ENCODE results near the gene NMBR. TPM values are rescaled to one million over a fixed set of nuclear protein-coding genes. Genes with fewer than 3 reads are reported as not detected.
"Not testable (repeated sequence)": the region's sequence is repeated elsewhere in the genome, so short reads cannot be mapped to it uniquely, and the experiment has no call there.

NMBR gene
- total RNA-seq, 2 donors from 2014 or later: not detected

DNA sequence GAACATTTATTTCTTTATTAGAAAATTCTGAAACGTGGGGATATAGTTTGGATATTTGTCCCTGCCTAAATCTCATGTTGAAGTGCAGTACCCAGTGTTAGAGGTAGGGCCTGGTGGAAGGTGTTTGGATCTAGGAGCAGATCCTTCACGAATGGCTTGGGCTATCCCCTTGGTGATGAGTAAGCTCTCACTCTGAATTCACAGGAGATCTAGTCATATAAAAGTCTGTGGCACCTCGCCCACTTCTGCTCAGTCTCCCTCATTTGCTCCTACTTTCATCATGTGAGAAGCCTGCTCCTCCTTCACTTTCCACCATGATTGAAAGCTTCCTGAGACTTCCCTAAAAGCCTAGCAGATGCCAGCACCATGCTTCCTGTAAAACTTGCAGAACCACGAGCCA, 111.0 kb downstream of the NMBR start:
- no peak for DNase-seq (ENCODE audit: low spot score in 2 of 2)
- Mint-ChIP-seq H3K9me3 (no peaks in the 10 kb centered on the region), H3K36me3 (no peaks in the 10 kb centered on the region), H3K27ac (no peak overlapping the region)
- no peak for ATAC-seq

DNA sequence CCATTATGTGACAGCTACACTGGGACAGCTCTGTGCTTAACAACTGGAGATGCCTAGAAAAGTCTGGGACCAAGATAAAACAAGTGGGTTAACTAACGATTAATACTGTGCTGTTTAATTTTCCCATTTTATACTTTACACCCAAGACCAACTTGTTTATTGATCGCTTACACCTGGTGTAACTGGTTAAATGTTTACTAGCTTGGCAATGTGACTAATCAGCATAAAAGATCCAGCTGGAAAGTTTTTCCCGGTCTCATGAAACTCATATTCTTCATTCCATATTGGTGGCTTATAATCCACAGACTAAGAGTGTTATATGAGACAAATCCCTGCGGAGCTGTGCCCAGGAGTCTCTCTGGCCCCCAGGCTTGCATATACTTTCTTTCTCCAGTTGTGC, 115.9 kb downstream of the NMBR start:
- Mint-ChIP-seq H3K9me3 (peaks cover 5 to 12% of the 10 kb centered on the region in 2 donors), H3K27ac (no peak overlapping the region), H3K36me3 (no peaks in the 10 kb centered on the region)
- DNase-seq (ENCODE audit: low spot score in 2 of 2) (no peak), ATAC-seq (no peak)

DNA sequence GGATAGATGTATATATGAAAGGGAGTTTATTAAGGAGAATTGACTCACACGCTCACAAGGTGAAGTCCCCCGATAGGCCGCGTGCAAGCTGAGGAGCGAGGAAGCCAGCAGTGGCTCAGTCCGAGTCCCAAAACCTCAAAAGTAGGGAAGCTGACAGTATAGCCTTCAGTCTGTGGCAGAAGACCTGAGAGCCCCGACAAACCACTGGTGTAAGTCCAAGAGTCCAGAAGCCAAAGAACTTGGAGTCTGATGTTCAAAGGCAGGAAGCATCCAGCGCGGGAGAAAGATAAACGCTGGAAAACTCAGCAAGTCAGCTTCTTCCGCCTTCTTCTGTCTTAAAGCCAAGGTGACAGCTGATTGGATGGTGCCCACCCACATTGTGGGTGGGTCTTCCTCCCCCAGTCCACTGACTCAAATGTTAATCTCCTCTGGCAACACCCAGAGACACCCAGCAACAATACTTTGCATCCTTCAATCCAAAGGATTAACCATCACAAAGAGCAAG, 116.8 kb downstream of the NMBR start:
- Mint-ChIP-seq H3K9me3 (peaks cover 8 to 12% of the 10 kb centered on the region in 2 donors), H3K27ac (no peak overlapping the region), H3K36me3 (no peaks in the 10 kb centered on the region)
- ATAC-seq: no peak
- DNase-seq (ENCODE audit: low spot score in 2 of 2): no peak

DNA sequence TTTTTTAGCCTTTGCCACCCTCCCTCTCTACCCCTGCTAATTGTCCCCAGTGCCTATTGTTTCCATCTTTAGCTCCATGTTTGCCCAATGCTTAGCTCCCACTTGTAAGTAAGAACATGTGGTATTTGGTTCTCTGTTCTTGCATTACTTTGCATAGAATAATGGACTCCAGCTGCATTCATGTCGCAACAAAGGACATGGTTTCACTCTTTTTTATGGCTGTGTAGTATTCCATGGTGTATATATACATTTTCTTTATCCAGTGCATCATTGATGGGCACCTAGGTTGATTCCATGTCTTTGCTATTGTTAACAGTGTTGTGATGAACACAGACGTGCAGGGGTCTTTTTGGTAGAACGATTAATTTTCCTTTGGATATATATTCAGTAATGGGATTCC, 118.4 kb downstream of the NMBR start:
- Mint-ChIP-seq H3K36me3 (no peaks in the 10 kb centered on the region), H3K27ac (no peak overlapping the region), H3K9me3 (peaks cover 8 to 12% of the 10 kb centered on the region in 2 donors)
- no peak for DNase-seq (ENCODE audit: low spot score in 2 of 2)
- ATAC-seq: no peak

DNA sequence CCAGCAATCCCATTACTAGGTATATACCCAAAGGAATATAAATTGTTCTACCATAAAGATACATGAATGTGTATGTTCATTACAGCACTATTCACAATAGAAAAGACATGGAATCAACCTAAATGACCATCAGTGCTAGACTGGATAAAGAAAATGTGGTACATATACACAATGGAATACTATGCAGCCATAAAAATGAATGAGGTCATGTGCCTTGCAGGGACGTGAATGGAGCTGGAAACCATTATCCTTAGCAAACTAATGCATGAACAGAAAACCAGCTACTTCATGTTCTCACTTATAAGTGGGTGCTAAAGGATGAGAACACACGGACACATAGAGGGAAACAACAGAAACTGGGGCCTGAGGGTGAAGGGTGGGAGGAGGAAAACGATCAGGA, 119.1 kb downstream of the NMBR start:
- not testable (repeated sequence) for ATAC-seq; H3K27ac Mint-ChIP-seq; DNase-seq (ENCODE audit: low spot score in 2 of 2); H3K36me3 Mint-ChIP-seq
- H3K9me3 Mint-ChIP-seq: peaks cover 8 to 12% of the 10 kb centered on the region in 2 donors

DNA sequence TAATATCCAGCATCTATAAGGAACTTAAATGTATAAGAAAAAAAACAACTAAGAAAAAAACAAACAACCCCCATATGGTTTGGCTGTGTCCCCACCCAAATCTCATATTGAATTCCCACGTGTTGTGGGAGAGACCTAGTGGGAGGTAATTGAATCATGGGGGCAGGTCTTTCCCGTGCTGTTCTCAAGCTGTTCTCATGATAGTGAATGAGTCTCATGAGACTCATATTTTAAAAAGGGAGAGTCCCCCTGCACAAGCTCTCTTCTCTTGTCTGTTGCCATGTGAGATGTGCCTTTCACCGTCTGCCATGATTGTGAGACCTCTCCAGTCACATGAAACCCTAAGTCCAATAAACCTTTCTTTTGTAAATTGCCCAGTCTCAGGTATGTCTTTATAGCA, 119.8 kb downstream of the NMBR start:
- no peak overlapping the region for H3K27ac Mint-ChIP-seq
- H3K9me3 Mint-ChIP-seq: peaks cover 8 to 12% of the 10 kb centered on the region in 2 donors
- H3K36me3 Mint-ChIP-seq: no peaks in the 10 kb centered on the region
- ATAC-seq: no peak
- DNase-seq (ENCODE audit: low spot score in 2 of 2): no peak

DNA sequence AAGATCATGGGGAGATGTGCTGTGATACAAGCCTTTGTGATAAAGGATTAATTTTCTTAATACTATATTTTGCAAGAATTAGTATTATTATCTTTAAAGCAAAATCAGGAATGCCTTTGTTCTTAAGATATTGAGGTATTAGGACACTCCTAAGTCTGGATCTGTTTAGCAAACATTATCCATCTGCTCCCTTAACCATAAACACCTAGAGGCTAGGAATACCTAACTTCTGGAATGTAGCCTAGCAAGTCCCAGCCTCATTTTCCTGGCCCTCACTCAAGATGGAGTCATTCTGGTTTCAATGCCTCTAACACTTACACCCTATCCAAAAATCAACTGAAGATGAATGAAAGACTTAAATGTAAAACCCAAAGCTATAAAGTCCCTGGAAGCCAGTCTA, 120.5 kb downstream of the NMBR start:
- ATAC-seq (no peak), DNase-seq (ENCODE audit: low spot score in 2 of 2) (no peak)
- Mint-ChIP-seq H3K27ac (no peak overlapping the region), H3K36me3 (no peaks in the 10 kb centered on the region), H3K9me3 (peaks cover 8 to 12% of the 10 kb centered on the region in 2 donors)

Other genes with a start within 250 kb of the NMBR start
- not detected for gene GJE1, start 14.2 kb downstream of the NMBR start, total RNA-seq
- gene VTA1, start 141 bp upstream of the NMBR start, total RNA-seq: 10 to 100 TPM; 42.6 to 59.4 TPM
- 1 to 10 TPM; 1.0 to 2.7 TPM for gene ADGRG6, start 154.9 kb upstream of the NMBR start, total RNA-seq